ENCODE results near the gene TADA3.

- TF ChIP-seq, protein P1, sequence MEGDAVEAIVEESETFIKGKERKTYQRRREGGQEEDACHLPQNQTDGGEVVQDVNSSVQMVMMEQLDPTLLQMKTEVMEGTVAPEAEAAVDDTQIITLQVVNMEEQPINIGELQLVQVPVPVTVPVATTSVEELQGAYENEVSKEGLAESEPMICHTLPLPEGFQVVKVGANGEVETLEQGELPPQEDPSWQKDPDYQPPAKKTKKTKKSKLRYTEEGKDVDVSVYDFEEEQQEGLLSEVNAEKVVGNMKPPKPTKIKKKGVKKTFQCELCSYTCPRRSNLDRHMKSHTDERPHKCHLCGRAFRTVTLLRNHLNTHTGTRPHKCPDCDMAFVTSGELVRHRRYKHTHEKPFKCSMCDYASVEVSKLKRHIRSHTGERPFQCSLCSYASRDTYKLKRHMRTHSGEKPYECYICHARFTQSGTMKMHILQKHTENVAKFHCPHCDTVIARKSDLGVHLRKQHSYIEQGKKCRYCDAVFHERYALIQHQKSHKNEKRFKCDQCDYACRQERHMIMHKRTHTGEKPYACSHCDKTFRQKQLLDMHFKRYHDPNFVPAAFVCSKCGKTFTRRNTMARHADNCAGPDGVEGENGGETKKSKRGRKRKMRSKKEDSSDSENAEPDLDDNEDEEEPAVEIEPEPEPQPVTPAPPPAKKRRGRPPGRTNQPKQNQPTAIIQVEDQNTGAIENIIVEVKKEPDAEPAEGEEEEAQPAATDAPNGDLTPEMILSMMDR (IDR thresholded peaks at IDR 0.05; ENCODE audit: low read length) = no peak
- TF ChIP-seq EZH2 (optimal IDR thresholded peaks at IDR 0.05; ENCODE audit: low read depth, low read length) (no peak), EZH2phosphoT487 (IDR thresholded peaks at IDR 0.05; ENCODE audit: low read length) (no peak)
Observed at GRCh38 chr3:9747267-9747666, 45.0 kb downstream of the TADA3 start.

Measured in MM.1S (cell line).